Transverse colon (tissue), 4 donors: Measurements from ENCODE around the gene ZMIZ1.

Source experiments
- EP300 ChIP-seq: sonication (generic); formaldehyde crosslinking; IDR thresholded peaks from one replicate; pipeline ENCODE4 v1.6.1; 2017; ENCODE audit warnings: antibody characterized with exemption, low read depth
- POLR2A ChIP-seq: fragments of 450-650 bp; IDR thresholded peaks from one replicate; pipeline ENCODE4 v1.6.1; 2016; ENCODE audit warnings: antibody characterized with exemption, mild to moderate bottlenecking, moderate library complexity
- POLR2AphosphoS5 ChIP-seq, 3 donors: sonication (generic); formaldehyde crosslinking; IDR thresholded peaks; one replicate each; pipeline ENCODE4 v1.6.1; 2016; ENCODE audit warnings: antibody characterized with exemption in 3 of 3
- TF ChIP-seq, protein P1 (sequence below), 5 experiments: fragments of 200-600 bp in 3 of 5; fragments of 450-650 bp in 2 of 5; sonication (generic) in 3 of 5; IDR thresholded peaks; 1 replicate in 2 of 5; 2 replicates in 3 of 5; pipeline ENCODE4 v1.5.1; 2016 to 2017; ENCODE audit warnings: antibody characterized with exemption in 5 of 5, inconsistent platforms in 3 of 5, mild to moderate bottlenecking in 2 of 5, moderate library complexity in 1 of 5

DNA sequence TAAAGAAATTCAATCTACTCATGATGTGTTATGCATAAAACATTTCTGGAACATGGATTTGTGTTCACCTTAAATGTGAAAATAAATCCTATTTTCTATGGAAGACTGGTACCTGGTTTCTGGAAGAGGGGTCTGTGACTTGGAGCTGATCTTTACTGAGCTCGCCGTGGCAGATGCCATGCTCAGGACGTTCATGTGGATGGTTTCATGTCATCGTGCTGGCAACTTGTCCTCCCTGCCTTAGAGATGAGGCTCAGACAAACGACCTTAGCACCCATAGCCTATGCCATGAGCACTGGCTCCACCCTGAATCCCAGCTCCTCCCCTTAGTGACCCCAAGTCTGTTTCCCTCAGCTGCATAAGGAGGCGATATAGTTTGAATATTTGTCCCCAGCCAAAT lies 285.8 kb downstream of the ZMIZ1 start:
- no peak for TF ChIP-seq EP300
- TF ChIP-seq, protein P1, sequence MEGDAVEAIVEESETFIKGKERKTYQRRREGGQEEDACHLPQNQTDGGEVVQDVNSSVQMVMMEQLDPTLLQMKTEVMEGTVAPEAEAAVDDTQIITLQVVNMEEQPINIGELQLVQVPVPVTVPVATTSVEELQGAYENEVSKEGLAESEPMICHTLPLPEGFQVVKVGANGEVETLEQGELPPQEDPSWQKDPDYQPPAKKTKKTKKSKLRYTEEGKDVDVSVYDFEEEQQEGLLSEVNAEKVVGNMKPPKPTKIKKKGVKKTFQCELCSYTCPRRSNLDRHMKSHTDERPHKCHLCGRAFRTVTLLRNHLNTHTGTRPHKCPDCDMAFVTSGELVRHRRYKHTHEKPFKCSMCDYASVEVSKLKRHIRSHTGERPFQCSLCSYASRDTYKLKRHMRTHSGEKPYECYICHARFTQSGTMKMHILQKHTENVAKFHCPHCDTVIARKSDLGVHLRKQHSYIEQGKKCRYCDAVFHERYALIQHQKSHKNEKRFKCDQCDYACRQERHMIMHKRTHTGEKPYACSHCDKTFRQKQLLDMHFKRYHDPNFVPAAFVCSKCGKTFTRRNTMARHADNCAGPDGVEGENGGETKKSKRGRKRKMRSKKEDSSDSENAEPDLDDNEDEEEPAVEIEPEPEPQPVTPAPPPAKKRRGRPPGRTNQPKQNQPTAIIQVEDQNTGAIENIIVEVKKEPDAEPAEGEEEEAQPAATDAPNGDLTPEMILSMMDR (IDR thresholded peaks at IDR 0.05), result no peak
- TF ChIP-seq POLR2A, result no peak
- TF ChIP-seq POLR2AphosphoS5 (IDR thresholded peaks at IDR 0.05), result no peak
